Measurements from ENCODE around the gene MYH7.
"Not testable (repeated sequence)": the region's sequence is repeated elsewhere in the genome, so short reads cannot be mapped to it uniquely, and the experiment has no call there.

Gene MYH7

GRCh38 chr14:23465261-23465660 lies 29.8 kb upstream of the MYH7 start:
- H3K4me3 ChIP-seq (ENCODE audit: low read depth, low read length): no peak overlapping the region
- TF ChIP-seq CTCF (IDR thresholded peaks at IDR 0.05; ENCODE audit: insufficient read depth, low read length, missing control alignments): no peak
- DNase-seq (ENCODE audit: low read depth, low spot score): no peak
- ChIA-PET POLR2A (no interaction called here), CTCF (interaction anchor here (0.6 to 1.0 kb wide), 3 partner anchors 8 to 83 kb away, joined by 3 read pairs; no protein-coding TSS in a partner anchor)

- ChIA-PET POLR2A (no interaction called here), CTCF (interaction anchor here (0.6 to 1.0 kb wide), 3 partner anchors 8 to 320 kb away, joined by 3 to 4 read pairs (median 3); no protein-coding TSS in a partner anchor)
- TF ChIP-seq CTCF (IDR thresholded peaks at IDR 0.05; ENCODE audit: insufficient read depth, low read length, missing control alignments): no peak
- DNase-seq (ENCODE audit: low read depth, low spot score): no peak
- no peak overlapping the region for H3K4me3 ChIP-seq (ENCODE audit: low read depth, low read length)
Observed at GRCh38 chr14:23464700-23465099, 29.2 kb upstream of the MYH7 start.

GRCh38 chr14:23460960-23461359 lies 25.5 kb upstream of the MYH7 start:
- ChIA-PET POLR2A (no interaction called here), CTCF (no interaction called here)
- no peak for DNase-seq (ENCODE audit: low read depth, low spot score)
- TF ChIP-seq CTCF (IDR thresholded peaks at IDR 0.05; ENCODE audit: insufficient read depth, low read length, missing control alignments): no peak
- no peak overlapping the region for H3K4me3 ChIP-seq (ENCODE audit: low read depth, low read length)

GRCh38 chr14:23457587-23458445 lies 22.4 kb upstream of the MYH7 start:
- POLR2A ChIA-PET: no interaction called here
- no peak overlapping the region for H3K4me3 ChIP-seq (ENCODE audit: low read depth, low read length)
- CTCF ChIA-PET: interaction anchor here (1.4 to 2.5 kb wide), 4 partner anchors 10 to 193 kb away, joined by 3 to 13 read pairs (median 4); no protein-coding TSS in a partner anchor
- no peak for TF ChIP-seq CTCF (IDR thresholded peaks at IDR 0.05; ENCODE audit: insufficient read depth, low read length, missing control alignments)
- no peak for DNase-seq (ENCODE audit: low read depth, low spot score)

GRCh38 chr14:23456883-23457586 lies 21.6 kb upstream of the MYH7 start:
- DNase-seq (ENCODE audit: low read depth, low spot score); POLR2A ChIA-PET; H3K4me3 ChIP-seq (ENCODE audit: low read depth, low read length): not testable (repeated sequence)
- CTCF ChIA-PET: interaction anchor here (0.6 to 2.5 kb wide), 11 partner anchors 8 to 193 kb away, joined by 3 to 13 read pairs (median 3); no protein-coding TSS in a partner anchor

GRCh38 chr14:23454445-23454856 lies 19.0 kb upstream of the MYH7 start:
- CTCF ChIA-PET: interaction anchor here (1.4 to 1.7 kb wide), 2 partner anchors 14 to 105 kb away, joined by 5 to 6 read pairs; no protein-coding TSS in a partner anchor
- TF ChIP-seq CTCF (IDR thresholded peaks at IDR 0.05; ENCODE audit: insufficient read depth, low read length, missing control alignments): no peak
- POLR2A ChIA-PET: no interaction called here
- H3K4me3 ChIP-seq (ENCODE audit: low read depth, low read length): no peak overlapping the region
- no peak for DNase-seq (ENCODE audit: low read depth, low spot score)

Measured in AG04449 (cell line).